SK-N-SH treated with all-trans-retinoic acid at 6 μM for 48 hours (cell line): ENCODE measurements around the gene NUP214.

Experiments used
- CREB5 ChIP-seq: fragments of 250-450 bp; sonication (Bioruptor Pico); IDR thresholded peaks from 2 replicates; pipeline ENCODE4 v1.5.1; 2020; ENCODE audit warnings: low read depth, mild to moderate bottlenecking, moderate library complexity
- ESRRG ChIP-seq: fragments of 250-450 bp; sonication (Bioruptor Pico); IDR thresholded peaks from 2 replicates; pipeline ENCODE4 v1.6.1; 2021; ENCODE audit warnings: mild to moderate bottlenecking
- PPARA ChIP-seq: fragments of 250-450 bp; sonication (Bioruptor Pico); IDR thresholded peaks from 2 replicates; pipeline ENCODE4 v1.5.0; 2020; ENCODE audit warnings: mild to moderate bottlenecking, borderline replicate concordance
- TCF4 ChIP-seq: fragments of 250-450 bp; sonication (Bioruptor Pico); IDR thresholded peaks from 2 replicates; pipeline ENCODE4 v1.8.0; 2021; ENCODE audit warnings: mild to moderate bottlenecking, moderate library complexity, borderline replicate concordance
- ZFP3 ChIP-seq: fragments of 250-450 bp; sonication (Bioruptor Pico); IDR thresholded peaks from 2 replicates; pipeline ENCODE4 v1.5.0; 2020; ENCODE audit warnings: mild to moderate bottlenecking, moderate library complexity
- ZNF565 ChIP-seq: fragments of 450-650 bp; formaldehyde crosslinking; conservative IDR thresholded peaks from 2 replicates; pipeline ENCODE4 v1.5.0; 2020; ENCODE audit warnings: low read depth, mild to moderate bottlenecking, moderate library complexity
- ZNF70 ChIP-seq: fragments of 450-650 bp; formaldehyde crosslinking; IDR thresholded peaks from 2 replicates; pipeline ENCODE4 v1.5.0; 2020; ENCODE audit warnings: mild to moderate bottlenecking, moderate library complexity

GRCh38 chr9:131191857-131192256 is 66.5 kb downstream of the NUP214 start:
- TF ChIP-seq ZFP3, result no peak
- no peak for TF ChIP-seq TCF4 (CRISPR knock-in tag)
- TF ChIP-seq ZNF70 (CRISPR knock-in tag), result no peak
- TF ChIP-seq ZNF565 (CRISPR knock-in tag), result no peak
- no peak for TF ChIP-seq PPARA (CRISPR knock-in tag)
- no peak for TF ChIP-seq CREB5 (CRISPR knock-in tag)
- TF ChIP-seq ESRRG (CRISPR knock-in tag), result no peak
